HUES48 (cell line): ENCODE results near the gene LSMEM2.

Source experiments
- H3K27ac ChIP-seq: one replicate; pipeline ENCODE4 v1.7.0; 2013; ENCODE audit warnings: low read depth, low read length, inconsistent platforms
- H3K27me3 ChIP-seq: 2 replicates; pipeline ENCODE4 v1.6.1; 2013; ENCODE audit warnings: mild to moderate bottlenecking, low read length; ENCODE audit not compliant: control insufficient read depth, insufficient read depth
- H3K36me3 ChIP-seq: 2 replicates; pipeline ENCODE4 v1.6.1; 2013; ENCODE audit warnings: low read length; ENCODE audit not compliant: control insufficient read depth, insufficient read depth
- H3K4me1 ChIP-seq: 2 replicates; pipeline ENCODE4 v1.6.1; 2013; ENCODE audit warnings: mild to moderate bottlenecking, low read length; ENCODE audit not compliant: control insufficient read depth, insufficient read depth
- H3K4me3 ChIP-seq: 2 replicates; pipeline ENCODE4 v1.5.1; 2013; ENCODE audit warnings: mild to moderate bottlenecking, low read depth, low read length
- H3K9ac ChIP-seq: 2 replicates; pipeline ENCODE4 v1.6.1; 2013; ENCODE audit warnings: mild to moderate bottlenecking, low read depth, low read length, moderate library complexity
- H3K9me3 ChIP-seq: 2 replicates; pipeline ENCODE4 v1.6.1; 2013; ENCODE audit warnings: low read length; ENCODE audit not compliant: control insufficient read depth, insufficient read depth

Gene LSMEM2

GRCh38 chr3:50265571-50265970 lies 13.3 kb upstream of the LSMEM2 start:
- no peak overlapping the region for H3K9ac ChIP-seq
- no peaks in the 10 kb centered on the region for H3K27me3 ChIP-seq
- no peaks in the 10 kb centered on the region for H3K36me3 ChIP-seq
- H3K27ac ChIP-seq: peak overlapping the region; percentile 92
- no peak overlapping the region for H3K4me3 ChIP-seq
- peaks cover 52% of the 10 kb centered on the region for H3K4me1 ChIP-seq
- no peaks in the 10 kb centered on the region for H3K9me3 ChIP-seq

DNA sequence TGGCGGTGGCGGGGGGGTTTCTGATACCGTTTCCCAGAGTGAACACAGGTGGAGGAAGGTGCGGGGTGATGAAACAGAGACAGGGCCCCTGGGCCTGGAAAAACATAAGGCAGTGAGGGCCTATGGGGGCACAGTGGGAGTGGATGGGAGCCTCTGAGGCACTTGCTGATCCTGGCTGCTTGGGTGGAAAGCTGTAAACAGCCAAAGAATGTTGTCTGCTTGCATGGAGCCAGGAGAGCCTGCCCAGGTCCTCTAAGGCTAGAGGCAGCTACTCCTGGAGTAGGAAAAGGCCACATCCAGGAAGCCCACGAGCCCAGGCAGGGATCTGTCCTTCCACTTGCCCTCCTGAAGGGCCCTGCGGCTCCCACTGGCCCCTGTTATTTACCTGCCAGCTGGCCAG lies 12.9 kb upstream of the LSMEM2 start:
- Histone ChIP-seq H3K27ac (peak overlapping the region; percentile 25), H3K36me3 (no peaks in the 10 kb centered on the region), H3K9me3 (no peaks in the 10 kb centered on the region), H3K27me3 (no peaks in the 10 kb centered on the region), H3K4me1 (peaks cover 48% of the 10 kb centered on the region), H3K4me3 (no peak overlapping the region), H3K9ac (no peak overlapping the region)

GRCh38 chr3:50266836-50267235 lies 12.1 kb upstream of the LSMEM2 start:
- Histone ChIP-seq H3K4me3 (no peak overlapping the region), H3K36me3 (no peaks in the 10 kb centered on the region), H3K27ac (no peak overlapping the region), H3K4me1 (peaks cover 44% of the 10 kb centered on the region), H3K27me3 (no peaks in the 10 kb centered on the region), H3K9me3 (no peaks in the 10 kb centered on the region), H3K9ac (no peak overlapping the region)

DNA sequence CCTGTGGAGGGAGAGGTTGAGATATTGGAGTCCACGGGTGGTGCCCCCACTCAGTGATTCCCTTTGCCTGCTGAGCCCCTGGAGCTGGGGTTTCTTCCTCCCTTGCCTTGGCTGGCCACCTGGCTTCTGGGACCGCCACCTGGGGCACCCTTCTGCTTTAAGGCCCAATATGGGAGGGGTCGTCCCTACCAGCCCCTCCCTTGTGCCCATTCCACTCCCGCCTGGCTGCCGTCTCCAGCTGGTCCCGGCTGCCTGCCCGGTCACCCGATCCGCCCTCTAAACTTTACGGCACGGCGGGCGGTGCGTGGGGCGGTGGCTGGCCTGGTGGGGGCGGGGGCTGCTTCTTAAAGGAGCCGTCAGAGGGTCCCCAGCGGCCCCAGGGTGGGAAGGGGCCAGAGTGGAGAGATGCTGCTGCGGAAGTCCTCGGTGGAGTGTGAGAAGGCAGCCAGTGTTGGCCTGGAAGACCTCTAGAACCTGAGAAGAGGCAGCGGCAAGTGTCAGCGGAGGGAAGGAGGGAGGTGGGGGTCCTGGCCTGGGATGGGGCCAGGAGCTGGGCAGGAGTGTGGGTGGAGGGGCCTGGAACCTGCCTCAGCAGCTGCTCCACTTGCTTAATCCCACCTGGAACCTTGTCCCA lies 11.5 kb upstream of the LSMEM2 start:
- Histone ChIP-seq H3K4me1 (peaks cover 44% of the 10 kb centered on the region), H3K27ac (no peak overlapping the region), H3K9me3 (no peaks in the 10 kb centered on the region), H3K36me3 (no peaks in the 10 kb centered on the region), H3K4me3 (no peak overlapping the region), H3K27me3 (no peaks in the 10 kb centered on the region), H3K9ac (no peak overlapping the region)

GRCh38 chr3:50268276-50268675 lies 10.6 kb upstream of the LSMEM2 start:
- H3K27ac ChIP-seq: no peak overlapping the region
- H3K4me3 ChIP-seq: no peak overlapping the region
- no peaks in the 10 kb centered on the region for H3K36me3 ChIP-seq
- H3K27me3 ChIP-seq: peaks cover 4% of the 10 kb centered on the region
- no peaks in the 10 kb centered on the region for H3K9me3 ChIP-seq
- H3K9ac ChIP-seq: no peak overlapping the region
- H3K4me1 ChIP-seq: peaks cover 44% of the 10 kb centered on the region

DNA sequence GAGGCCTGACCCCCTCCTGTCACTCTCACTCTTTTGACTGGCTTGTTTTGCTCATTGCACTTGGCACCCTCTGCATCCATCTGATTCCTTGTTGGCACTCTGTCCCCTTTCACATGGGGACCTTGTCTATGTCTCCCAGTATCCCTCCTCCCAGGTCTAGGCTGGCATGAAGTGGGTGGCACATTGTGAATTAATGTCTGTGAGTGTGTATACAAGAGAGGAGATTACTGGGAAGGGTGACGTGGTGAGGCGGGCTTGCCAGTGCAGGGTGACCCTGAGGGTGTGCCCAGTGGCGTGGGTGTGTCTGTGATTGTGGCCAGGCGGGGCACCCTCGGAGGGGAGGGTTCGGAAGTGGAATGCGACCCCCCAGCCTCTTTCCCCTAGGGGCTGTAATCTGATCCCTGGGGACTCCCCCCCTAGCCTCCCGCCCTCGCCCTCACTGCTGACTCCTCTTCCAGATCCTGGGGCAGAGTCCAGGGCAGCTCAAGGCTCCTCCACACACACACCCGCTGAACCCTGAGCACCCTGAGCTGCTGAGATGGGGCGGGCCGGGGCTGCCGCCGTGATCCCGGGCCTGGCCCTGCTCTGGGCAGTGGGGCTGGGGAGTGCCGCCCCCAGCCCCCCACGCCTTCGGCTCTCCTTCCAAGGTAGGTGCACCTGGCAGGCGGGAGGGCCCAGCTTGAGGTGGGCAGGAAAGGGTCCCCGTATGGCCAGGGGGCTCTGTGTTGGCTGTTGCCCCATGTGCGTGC lies 10.0 kb upstream of the LSMEM2 start, which contains the start of gene SEMA3B:
Gene SEMA3B (plus strand): TSS at position 445 of the 749 bp plus-strand sequence. CDS start 94 bp downstream, at position 539.
- Histone ChIP-seq H3K4me3 (no peak within 1 kb of the TSS), H3K27me3 (peaks cover 10% of the 10 kb centered on the region), H3K36me3 (no peaks in the 10 kb centered on the region), H3K9ac (no peak within 1 kb of the TSS), H3K27ac (no peak within 1 kb of the TSS), H3K4me1 (peaks cover 40% of the 10 kb centered on the region), H3K9me3 (no peaks in the 10 kb centered on the region)

DNA sequence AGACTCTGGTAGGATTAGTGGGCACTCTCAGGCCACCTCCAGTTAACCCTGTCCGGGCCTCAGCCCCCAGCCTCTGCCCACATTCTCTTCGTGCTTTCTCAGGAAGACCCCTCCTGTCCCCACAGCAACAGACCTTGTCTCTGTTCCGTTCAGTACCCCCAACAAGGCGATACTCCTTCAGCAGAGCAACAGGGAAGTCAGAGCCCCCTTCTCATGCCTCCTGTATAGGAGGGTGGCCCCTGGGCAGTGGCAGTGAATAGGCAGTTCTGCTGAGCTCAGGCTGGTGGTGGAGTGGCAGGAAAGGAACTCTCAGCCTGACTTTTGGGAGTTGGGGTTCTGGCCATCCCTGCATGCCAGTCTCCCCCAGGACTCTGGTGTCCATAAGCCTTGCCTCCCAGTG lies 9.4 kb upstream of the LSMEM2 start:
- peaks cover 15% of the 10 kb centered on the region for H3K27me3 ChIP-seq
- no peak overlapping the region for H3K4me3 ChIP-seq
- no peaks in the 10 kb centered on the region for H3K36me3 ChIP-seq
- H3K27ac ChIP-seq: no peak overlapping the region
- H3K4me1 ChIP-seq: peaks cover 35% of the 10 kb centered on the region
- no peak overlapping the region for H3K9ac ChIP-seq
- no peaks in the 10 kb centered on the region for H3K9me3 ChIP-seq

DNA sequence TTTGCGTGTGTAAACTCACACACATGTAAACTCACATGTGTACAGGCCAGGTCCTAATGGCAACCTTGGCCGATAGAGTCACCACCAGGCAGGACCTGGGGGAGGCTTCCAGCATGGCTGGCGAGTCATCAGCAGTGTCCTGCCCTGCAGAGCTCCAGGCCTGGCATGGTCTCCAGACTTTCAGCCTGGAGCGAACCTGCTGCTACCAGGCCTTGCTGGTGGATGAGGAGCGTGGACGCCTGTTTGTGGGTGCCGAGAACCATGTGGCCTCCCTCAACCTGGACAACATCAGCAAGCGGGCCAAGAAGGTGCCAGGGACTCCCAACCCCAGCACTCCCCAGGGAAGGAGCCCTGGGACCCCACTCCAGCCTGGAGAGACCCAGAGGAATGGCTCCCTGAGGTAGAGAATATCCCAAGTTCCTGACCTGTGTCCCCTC lies 8.9 kb upstream of the LSMEM2 start:
- no peaks in the 10 kb centered on the region for H3K9me3 ChIP-seq
- H3K4me1 ChIP-seq: peaks cover 35% of the 10 kb centered on the region
- H3K36me3 ChIP-seq: no peaks in the 10 kb centered on the region
- H3K4me3 ChIP-seq: no peak overlapping the region
- peaks cover 20% of the 10 kb centered on the region for H3K27me3 ChIP-seq
- no peak overlapping the region for H3K27ac ChIP-seq
- no peak overlapping the region for H3K9ac ChIP-seq

DNA sequence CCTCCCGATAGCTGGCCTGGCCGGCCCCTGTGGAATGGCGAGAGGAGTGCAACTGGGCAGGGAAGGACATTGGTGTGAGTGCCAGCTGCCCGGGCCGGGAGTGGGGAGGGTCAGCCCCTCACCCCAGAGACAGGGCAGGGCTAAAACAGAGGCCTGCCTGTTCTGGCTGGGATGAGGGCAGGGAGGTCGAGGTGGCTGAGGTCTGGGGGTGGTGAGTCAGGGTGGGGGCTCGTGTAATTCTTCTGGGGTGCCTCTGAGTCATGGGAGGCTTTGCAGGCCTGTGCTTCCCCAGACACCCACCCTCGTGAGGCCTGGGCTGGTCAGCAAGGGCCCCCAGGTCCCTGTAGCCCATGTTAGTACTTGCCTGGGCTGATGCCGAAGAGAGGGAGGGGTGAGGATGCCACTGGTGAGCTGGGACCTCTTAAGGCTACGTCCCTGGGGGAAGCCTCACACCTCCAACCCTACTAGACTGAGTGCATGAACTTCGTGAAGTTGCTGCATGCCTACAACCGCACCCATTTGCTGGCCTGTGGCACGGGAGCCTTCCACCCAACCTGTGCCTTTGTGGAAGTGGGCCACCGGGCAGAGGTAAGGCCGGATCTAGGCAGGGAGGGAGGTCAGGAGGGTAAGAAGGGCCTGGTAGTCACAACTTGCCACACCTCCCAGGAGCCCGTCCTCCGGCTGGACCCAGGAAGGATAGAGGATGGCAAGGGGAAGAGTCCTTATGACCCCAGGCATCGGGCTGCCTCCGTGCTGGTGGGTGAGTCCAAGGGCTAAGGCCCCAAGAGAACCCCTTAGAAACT lies 8.3 kb upstream of the LSMEM2 start:
- Histone ChIP-seq H3K9ac (no peak overlapping the region), H3K4me3 (no peak overlapping the region), H3K27ac (no peak overlapping the region), H3K4me1 (peaks cover 32% of the 10 kb centered on the region), H3K36me3 (no peaks in the 10 kb centered on the region), H3K9me3 (no peaks in the 10 kb centered on the region), H3K27me3 (peaks cover 27% of the 10 kb centered on the region)

GRCh38 chr3:50271314-50271936 lies 7.5 kb upstream of the LSMEM2 start:
- peaks cover 29% of the 10 kb centered on the region for H3K4me1 ChIP-seq
- no peak overlapping the region for H3K27ac ChIP-seq

More at GRCh38 chr3:50271314-50271936, 7.5 kb upstream of the LSMEM2 start:
- Histone ChIP-seq H3K36me3 (no peaks in the 10 kb centered on the region), H3K9ac (no peak overlapping the region), H3K27me3 (peaks cover 35% of the 10 kb centered on the region), H3K4me3 (no peak overlapping the region), H3K9me3 (no peaks in the 10 kb centered on the region)
